D721Med (cell line): ENCODE measurements around the gene COL4A2.

Experiments
- DNase-seq: peaks from one replicate; pipeline ENCODE4 v3.0.0; 2011; ENCODE audit warnings: low spot score; ENCODE audit not compliant: insufficient read length
- FAIRE-seq: peaks from 2 replicates; lab custom pipeline; 2011; peaks lifted over from hg19 to GRCh38; lab: Jason Lieb, UNC
- TF ChIP-seq, protein P1 (sequence below): IDR thresholded peaks from 2 replicates; pipeline ENCODE4 v1.5.1; 2012; ENCODE audit warnings: mild to moderate bottlenecking, control low read depth; ENCODE audit not compliant: insufficient read depth; ENCODE audit errors: missing control alignments

COL4A2 gene

DNA sequence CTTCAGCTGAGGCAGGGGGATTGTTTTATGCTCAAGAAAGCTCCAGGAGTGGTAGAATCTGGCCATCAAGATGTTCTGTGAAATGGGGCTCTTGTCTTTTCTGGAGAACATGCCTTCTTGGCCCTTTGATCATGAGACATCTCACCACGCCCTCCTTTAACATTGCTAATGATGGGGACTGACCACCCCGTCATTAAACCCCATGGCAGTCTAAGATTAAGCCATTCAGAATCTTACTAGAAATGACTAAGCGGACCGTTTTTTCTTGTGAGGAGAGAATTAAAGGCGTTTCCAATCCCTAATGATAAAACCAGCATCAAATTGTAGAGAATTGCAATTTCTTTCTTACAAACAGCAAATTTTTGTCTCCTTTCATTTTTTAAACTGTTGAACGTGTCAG lies 89.4 kb downstream of the COL4A2 start:
- DNase-seq (no peak), FAIRE-seq (no peak)
- TF ChIP-seq, protein P1, sequence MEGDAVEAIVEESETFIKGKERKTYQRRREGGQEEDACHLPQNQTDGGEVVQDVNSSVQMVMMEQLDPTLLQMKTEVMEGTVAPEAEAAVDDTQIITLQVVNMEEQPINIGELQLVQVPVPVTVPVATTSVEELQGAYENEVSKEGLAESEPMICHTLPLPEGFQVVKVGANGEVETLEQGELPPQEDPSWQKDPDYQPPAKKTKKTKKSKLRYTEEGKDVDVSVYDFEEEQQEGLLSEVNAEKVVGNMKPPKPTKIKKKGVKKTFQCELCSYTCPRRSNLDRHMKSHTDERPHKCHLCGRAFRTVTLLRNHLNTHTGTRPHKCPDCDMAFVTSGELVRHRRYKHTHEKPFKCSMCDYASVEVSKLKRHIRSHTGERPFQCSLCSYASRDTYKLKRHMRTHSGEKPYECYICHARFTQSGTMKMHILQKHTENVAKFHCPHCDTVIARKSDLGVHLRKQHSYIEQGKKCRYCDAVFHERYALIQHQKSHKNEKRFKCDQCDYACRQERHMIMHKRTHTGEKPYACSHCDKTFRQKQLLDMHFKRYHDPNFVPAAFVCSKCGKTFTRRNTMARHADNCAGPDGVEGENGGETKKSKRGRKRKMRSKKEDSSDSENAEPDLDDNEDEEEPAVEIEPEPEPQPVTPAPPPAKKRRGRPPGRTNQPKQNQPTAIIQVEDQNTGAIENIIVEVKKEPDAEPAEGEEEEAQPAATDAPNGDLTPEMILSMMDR: no peak

- TF ChIP-seq, protein P1: no peak
- DNase-seq (no peak), FAIRE-seq (no peak)
Observed at GRCh38 chr13:110396913-110397381, 89.9 kb downstream of the COL4A2 start.

DNA sequence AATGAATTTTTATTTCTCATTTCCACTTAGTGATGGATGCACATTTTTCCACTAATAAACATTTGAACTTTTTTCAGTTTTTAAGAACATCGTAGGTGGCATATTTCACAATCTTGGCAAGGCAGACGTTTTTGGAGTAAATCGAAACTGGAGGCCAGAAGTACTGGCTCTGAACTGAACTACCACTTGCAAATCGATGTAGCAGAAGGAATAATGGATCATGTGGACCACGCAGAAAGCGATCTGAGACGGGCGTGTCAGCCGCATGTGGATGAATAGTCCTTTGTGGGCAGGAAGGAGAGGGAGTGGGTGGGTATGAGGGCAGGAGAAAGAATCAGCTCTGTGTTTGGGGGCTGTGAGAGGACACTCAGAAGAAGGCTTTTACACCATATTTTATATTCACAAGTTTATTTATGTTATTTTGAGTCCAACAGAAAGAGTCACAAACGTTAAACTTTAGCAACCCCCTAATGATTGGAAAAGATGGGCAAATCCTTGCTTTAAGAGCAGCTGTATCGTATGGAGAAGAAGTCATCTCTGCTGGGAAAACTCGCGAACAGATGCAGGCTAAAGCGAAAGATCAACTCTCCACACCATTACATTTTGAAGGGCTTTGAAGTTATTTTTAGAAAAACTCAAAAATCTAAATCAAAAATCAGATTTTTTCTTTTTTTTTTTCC lies 90.5 kb downstream of the COL4A2 start:
- TF ChIP-seq, protein P1: no peak
- DNase-seq (no peak), FAIRE-seq (no peak)

DNA sequence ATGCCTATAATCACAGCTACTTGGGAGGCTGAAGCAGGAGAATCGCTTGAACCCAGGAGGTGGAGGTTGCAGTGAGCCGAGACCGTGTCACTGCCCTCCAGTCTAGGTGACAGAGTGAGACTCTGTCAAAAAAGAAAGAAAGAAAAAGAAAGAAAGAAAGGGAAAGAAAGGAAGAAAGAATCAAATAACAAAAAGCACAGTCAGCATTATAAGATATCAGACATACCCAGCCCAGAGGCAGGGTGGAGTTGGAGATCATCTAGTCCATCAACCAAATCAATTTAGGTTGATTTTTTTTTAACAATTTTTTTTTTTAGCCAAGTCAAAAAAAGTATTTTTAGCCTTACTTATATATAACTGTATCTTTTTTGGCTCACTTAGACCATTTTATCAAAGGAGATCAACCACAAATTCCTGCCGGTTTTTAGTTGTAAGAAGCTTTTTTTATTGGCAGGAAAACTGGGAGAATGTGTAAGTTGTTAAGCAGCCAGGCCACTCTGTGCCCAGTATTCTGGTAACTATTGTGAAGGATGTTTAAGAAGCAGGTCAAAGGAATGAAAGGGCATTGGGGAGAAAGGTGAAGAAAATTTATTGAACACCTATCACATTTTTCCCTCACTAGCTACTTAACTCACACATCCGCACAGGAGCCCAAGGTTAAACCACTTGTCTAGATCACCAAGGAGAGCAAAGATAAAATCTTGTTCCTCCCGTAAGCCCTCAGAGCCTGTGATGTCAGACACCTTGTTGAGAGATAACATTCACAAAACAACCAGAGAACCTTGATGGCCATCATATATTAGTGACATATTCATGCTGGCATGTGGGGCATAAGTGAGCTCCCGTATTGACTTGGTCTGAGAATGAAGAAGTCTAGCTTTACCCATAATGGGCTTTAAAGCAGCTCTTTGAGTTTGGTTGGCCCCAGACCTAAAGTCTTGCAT lies 91.8 kb downstream of the COL4A2 start:
- DNase-seq: no peak
- no peak for FAIRE-seq
- TF ChIP-seq, protein P1: no peak

DNA sequence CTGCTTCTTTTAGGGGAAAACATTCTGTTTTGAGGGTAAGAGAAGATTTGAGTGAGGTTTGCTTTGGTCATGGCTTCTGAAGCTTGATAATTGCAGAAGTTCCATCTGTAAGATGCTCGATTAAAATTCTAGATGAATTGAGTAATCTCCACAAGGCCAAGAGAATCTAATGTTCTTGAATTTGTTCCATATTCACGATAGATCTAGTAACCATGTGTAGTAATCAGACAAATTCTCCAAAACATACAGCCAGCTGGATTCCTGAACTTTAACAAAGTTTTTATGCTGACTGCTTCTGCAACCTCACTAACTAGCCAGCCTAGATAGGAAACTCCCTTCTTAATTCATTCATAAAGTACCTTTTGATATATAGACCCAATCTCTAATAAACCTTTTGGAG lies 92.7 kb downstream of the COL4A2 start:
- FAIRE-seq (no peak), DNase-seq (no peak)
- TF ChIP-seq, protein P1: no peak

DNA sequence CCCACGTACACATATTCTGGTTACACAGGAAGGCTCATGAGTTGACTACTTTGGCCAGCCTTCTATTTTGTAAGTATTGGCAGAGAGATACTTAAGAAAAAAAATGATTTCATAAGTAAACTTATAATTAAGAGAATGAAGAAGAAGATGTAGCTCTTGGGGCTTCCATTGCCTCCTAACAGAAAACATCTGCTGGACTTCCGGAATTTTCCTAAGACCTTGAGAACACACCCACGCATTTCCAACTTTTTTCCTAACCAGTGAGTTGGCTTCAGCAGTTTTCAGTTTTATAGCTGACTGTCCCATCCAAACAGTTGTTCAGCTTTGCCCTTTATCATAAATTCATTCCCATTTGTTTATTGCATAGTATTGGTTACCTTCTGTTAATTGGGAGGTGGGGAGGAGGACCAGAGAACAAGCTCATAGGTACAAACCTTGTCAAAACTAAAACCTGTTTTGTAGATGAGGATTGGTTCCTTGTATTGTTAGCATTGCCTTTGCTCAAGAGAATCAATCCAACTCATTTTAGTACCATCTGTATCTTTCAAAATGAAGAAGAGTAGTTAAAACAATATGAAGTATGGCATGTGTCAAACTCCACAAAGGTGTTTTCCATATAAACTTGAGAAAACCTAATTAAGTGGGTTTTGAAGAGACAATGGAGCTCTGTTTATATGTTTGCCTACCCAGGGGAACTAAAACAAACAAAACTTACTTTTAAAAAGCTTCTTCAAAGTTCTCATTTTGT lies 93.9 kb downstream of the COL4A2 start:
- TF ChIP-seq, protein P1: no peak
- DNase-seq (no peak), FAIRE-seq (no peak)
